B cell (primary cell): Measurements from ENCODE around the gene FTH1. TPM values are rescaled to one million over a fixed set of nuclear protein-coding genes. Genes with fewer than 3 reads are reported as not detected.

Experiments used
- ATAC-seq: fragments of 200-7000 bp; cut with Tn5 transposase; one replicate; pipeline ENCODE4 v1.10.0; 2021; ENCODE audit warnings: low read depth, mild to moderate bottlenecking, moderate number of reproducible peaks, moderate library complexity
- CTCF ChIA-PET: fragments of 350-600 bp; sonication (Branson Sonifier 250); formaldehyde crosslinking; loops from one replicate; lab custom pipeline; 2021; ENCODE audit warnings: antibody characterized with exemption, inconsistent platforms; lab: Charles Lee
- POLR2A ChIA-PET: fragments of 350-600 bp; sonication (Branson Sonifier 250); formaldehyde crosslinking; loops from one replicate; lab custom pipeline; 2021; ENCODE audit warnings: antibody characterized with exemption; lab: Charles Lee
- DNase-seq: peaks from one replicate; pipeline ENCODE4 v3.0.0; 2013
- H2AFZ ChIP-seq: 2 replicates; pipeline ENCODE4 v1.6.1; 2012; ENCODE audit warnings: mild to moderate bottlenecking, low read depth, low read length; ENCODE audit not compliant: insufficient read depth, poor library complexity, severe bottlenecking
- H3K27ac ChIP-seq, 2 donors: 1 replicate in 1 of 2; 2 replicates in 1 of 2; pipeline ENCODE4 v1.5.1; 2012 to 2013; ENCODE audit warnings: low read length in 2 of 2, mild to moderate bottlenecking in 2 of 2, moderate library complexity in 1 of 2
- H3K27me3 ChIP-seq, 4 experiments: fragments of 200-600 bp in 1 of 4; sonication (generic) in 1 of 4; replicated peaks in 1 of 4; 1 replicate in 2 of 4; 2 replicates in 2 of 4; pipeline versions ENCODE4 v1.6.1 to v1.7.0; 2013 to 2016; ENCODE audit warnings: low read length in 3 of 4, mild to moderate bottlenecking in 2 of 4, mixed read lengths in 1 of 4, moderate library complexity in 1 of 4; ENCODE audit not compliant: insufficient read depth in 4 of 4, control insufficient read depth in 3 of 4; ENCODE audit errors: control extremely low read depth in 1 of 4
- H3K36me3 ChIP-seq, 2 experiments: replicated peaks in 1 of 2; 1 replicate in 1 of 2; 2 replicates in 1 of 2; pipeline versions ENCODE4 v1.6.1 to v1.7.1; 2013; ENCODE audit warnings: low read length in 1 of 2; ENCODE audit not compliant: insufficient read depth in 2 of 2, control insufficient read depth in 1 of 2; ENCODE audit errors: control extremely low read depth in 1 of 2, extremely low read depth in 1 of 2
- H3K4me1 ChIP-seq, 2 donors: fragments of 200-600 bp in 1 of 2; sonication (generic) in 1 of 2; 1 replicate in 1 of 2; 2 replicates in 1 of 2; pipeline versions ENCODE4 v1.5.1 to v1.6.1; 2013 to 2017; ENCODE audit warnings: low read length in 2 of 2; ENCODE audit not compliant: control insufficient read depth in 2 of 2, insufficient read depth in 2 of 2
- H3K4me2 ChIP-seq: replicated peaks from 2 replicates; pipeline ENCODE3; 2012; ENCODE audit warnings: mild to moderate bottlenecking, low read depth, low read length; ENCODE audit not compliant: poor library complexity, severe bottlenecking
- H3K4me3 ChIP-seq, 5 experiments: fragments of 200-600 bp in 1 of 5; sonication (generic) in 1 of 5; 1 replicate in 3 of 5; 2 replicates in 2 of 5; pipeline versions ENCODE4 v1.5.1 to v1.7.0; 2011 to 2016; ENCODE audit warnings: low read length in 4 of 5, mild to moderate bottlenecking in 4 of 5, low read depth in 2 of 5, control low read depth in 1 of 5, moderate library complexity in 1 of 5; ENCODE audit not compliant: insufficient read depth in 1 of 5; ENCODE audit errors: control extremely low read depth in 1 of 5, extremely low read depth in 1 of 5
- H3K79me2 ChIP-seq: fragments of 200-600 bp; sonication (generic); one replicate; pipeline ENCODE4 v1.6.0; 2016; ENCODE audit warnings: low read length; ENCODE audit not compliant: control insufficient read depth, insufficient read depth
- H3K9ac ChIP-seq: fragments of 200-600 bp; sonication (generic); 2 replicates; pipeline ENCODE4 v1.6.1; 2017; ENCODE audit warnings: mild to moderate bottlenecking, low read length, moderate library complexity
- H3K9me3 ChIP-seq, 3 donors: one replicate each; pipeline versions ENCODE4 v1.6.1 to v1.7.1; 2013; ENCODE audit warnings: low read length in 2 of 3; ENCODE audit not compliant: control insufficient read depth in 2 of 3, insufficient read depth in 1 of 3; ENCODE audit errors: control extremely low read depth in 1 of 3
- H4K20me1 ChIP-seq: 2 replicates; pipeline ENCODE4 v1.6.0; 2012; ENCODE audit warnings: mild to moderate bottlenecking, low read length; ENCODE audit not compliant: insufficient read depth, control insufficient read depth, poor library complexity, severe bottlenecking
- H3K27ac Mint-ChIP-seq: one replicate; pipeline ENCODE4 v1.8.0; 2021; ENCODE audit warnings: mixed read lengths
- H3K27me3 Mint-ChIP-seq: one replicate; pipeline ENCODE4 v1.8.0; 2021; ENCODE audit warnings: mixed read lengths
- H3K4me1 Mint-ChIP-seq: one replicate; pipeline ENCODE4 v1.8.0; 2021; ENCODE audit warnings: mixed read lengths
- H3K4me3 Mint-ChIP-seq: one replicate; pipeline ENCODE4 v1.8.0; 2021; ENCODE audit warnings: mixed read lengths
- H3K9me3 Mint-ChIP-seq: one replicate; pipeline ENCODE4 v1.8.0; 2022; ENCODE audit warnings: mixed read lengths; ENCODE audit not compliant: insufficient read depth
- EZH2 ChIP-seq: IDR thresholded peaks from 2 replicates; pipeline ENCODE4 v1.6.1; 2012; ENCODE audit warnings: borderline replicate concordance, low read depth, mild to moderate bottlenecking, moderate library complexity, low read length; ENCODE audit not compliant: insufficient read depth, poor library complexity, severe bottlenecking
- WGBS: methylation state at CpG from one replicate; pipeline ENCODE4 v1.1.5; 2013; ENCODE audit warnings: missing lambda C conversion rate; ENCODE audit not compliant: insufficient coverage; 5-methylcytosine and 5-hydroxymethylcytosine counted together
- intact Hi-C: fragments of 100-400 bp; cut with micrococcal nuclease; formaldehyde crosslinking; loops from one replicate; pipeline ENCODE4 v1.10.0; 2022
- polyA plus RNA-seq: library from polyadenylated mRNA; depleted of rRNA; stranded (reverse); fragments of >200 nt; gene quantifications from 2 replicates; pipeline ENCODE4 v1.2.3, GENCODE V29; 2012
- total RNA-seq, 2 donors: library from RNA; stranded (reverse); fragments of 120-200 nt in 1 of 2; gene quantifications; 1 replicate in 1 of 2; 2 replicates in 1 of 2; pipeline versions ENCODE4 v1.2.3 to v1.2.4, GENCODE V29; 2013 to 2022
- TF ChIP-seq, protein P1 (sequence below): fragments of 200-600 bp; IDR thresholded peaks from one replicate; pipeline ENCODE4 v1.8.0; 2022; ENCODE audit warnings: antibody characterized with exemption, mild to moderate bottlenecking

The FTH1 gene
- total and polyA plus RNA-seq, 2 donors (not counting 1 experiment from before 2014, with no cell fraction given), result 1,136 to 1,314 TPM

DNA sequence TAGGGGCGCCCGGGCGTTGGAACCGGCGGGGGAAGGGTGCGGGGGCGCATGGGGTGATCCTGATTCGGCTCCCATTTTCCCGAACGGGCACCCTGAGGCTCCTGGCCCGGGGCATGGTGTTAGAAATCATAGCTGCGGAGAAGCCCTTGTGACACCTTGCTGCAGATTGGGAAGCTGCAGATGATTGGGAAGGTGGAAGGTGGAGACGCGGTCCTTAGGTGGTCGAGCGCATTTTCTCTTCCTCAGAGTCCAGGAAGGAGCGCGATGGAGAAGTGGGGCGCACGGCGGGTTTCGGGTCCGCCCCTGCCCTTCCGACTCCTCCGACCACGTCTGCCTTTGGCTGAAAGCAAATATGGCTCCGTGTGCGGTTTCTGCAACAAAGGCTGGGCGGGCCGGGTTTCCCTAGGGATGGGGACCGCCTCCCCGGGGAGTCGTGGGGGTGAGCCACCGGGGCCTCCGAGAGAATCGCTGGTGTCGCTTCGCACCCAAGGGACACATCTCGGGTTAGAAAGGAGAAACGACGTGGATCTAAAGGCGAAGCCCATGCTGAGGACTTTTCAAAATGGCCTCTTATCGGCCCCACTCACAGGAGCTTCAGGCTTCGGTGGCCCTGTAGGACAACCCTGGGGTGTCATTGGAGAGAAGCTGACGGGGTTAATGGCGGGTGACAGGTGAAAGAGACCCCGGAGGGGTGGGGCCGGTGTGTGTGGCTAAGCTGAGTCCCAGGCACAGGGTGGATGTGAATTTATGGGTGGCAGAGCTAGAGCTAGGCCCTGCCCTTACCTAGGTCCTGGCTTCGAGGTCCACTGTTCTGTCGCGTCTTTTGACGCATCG, 707 bp upstream of the FTH1 start:
- no peaks in the 10 kb centered on the region for H3K9me3 ChIP-seq
- H3K79me2 ChIP-seq, result peaks cover 38% of the 10 kb centered on the region
- POLR2A ChIA-PET, result interaction anchor here (0.5 to 3.6 kb wide), 16 partner anchors 13 to 772 kb away, joined by 3 to 11 read pairs (median 5); partner anchors contain the start of gene INCENP
- H3K4me3 Mint-ChIP-seq, result peak overlapping the region; percentile 97
- TF ChIP-seq EZH2, result no peak
- TF ChIP-seq, protein P1, sequence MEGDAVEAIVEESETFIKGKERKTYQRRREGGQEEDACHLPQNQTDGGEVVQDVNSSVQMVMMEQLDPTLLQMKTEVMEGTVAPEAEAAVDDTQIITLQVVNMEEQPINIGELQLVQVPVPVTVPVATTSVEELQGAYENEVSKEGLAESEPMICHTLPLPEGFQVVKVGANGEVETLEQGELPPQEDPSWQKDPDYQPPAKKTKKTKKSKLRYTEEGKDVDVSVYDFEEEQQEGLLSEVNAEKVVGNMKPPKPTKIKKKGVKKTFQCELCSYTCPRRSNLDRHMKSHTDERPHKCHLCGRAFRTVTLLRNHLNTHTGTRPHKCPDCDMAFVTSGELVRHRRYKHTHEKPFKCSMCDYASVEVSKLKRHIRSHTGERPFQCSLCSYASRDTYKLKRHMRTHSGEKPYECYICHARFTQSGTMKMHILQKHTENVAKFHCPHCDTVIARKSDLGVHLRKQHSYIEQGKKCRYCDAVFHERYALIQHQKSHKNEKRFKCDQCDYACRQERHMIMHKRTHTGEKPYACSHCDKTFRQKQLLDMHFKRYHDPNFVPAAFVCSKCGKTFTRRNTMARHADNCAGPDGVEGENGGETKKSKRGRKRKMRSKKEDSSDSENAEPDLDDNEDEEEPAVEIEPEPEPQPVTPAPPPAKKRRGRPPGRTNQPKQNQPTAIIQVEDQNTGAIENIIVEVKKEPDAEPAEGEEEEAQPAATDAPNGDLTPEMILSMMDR, result no peak
- no peaks in the 10 kb centered on the region for H3K9me3 Mint-ChIP-seq
- peak overlapping the region; percentile 42 to 99 (median 95) for H3K4me3 ChIP-seq
- H3K27me3 Mint-ChIP-seq, result no peaks in the 10 kb centered on the region
- peak overlapping the region; percentile 87 for H3K9ac ChIP-seq
- peaks cover 58 to 67% of the 10 kb centered on the region in 2 donors for H3K4me1 ChIP-seq
- H3K27ac Mint-ChIP-seq, result peak overlapping the region; percentile 99
- H2AFZ ChIP-seq, result peak overlapping the region; percentile 92
- H3K27me3 ChIP-seq, result no peaks in the 10 kb centered on the region
- peak overlapping the region; percentile 86 to 94 for H3K27ac ChIP-seq
- peaks cover 72% of the 10 kb centered on the region for H3K4me1 Mint-ChIP-seq
- DNase-seq (peak; percentile 83), ATAC-seq (peak; percentile 31)
- peaks cover 33% of the 10 kb centered on the region for H4K20me1 ChIP-seq
- CTCF ChIA-PET, result interaction anchor here (0.6 to 7.3 kb wide), 14 partner anchors 15 to 821 kb away, joined by 3 to 61 read pairs (median 6); no protein-coding TSS in a partner anchor
- WGBS, result 11% methylated on average over 49 of the region's 53 CpGs
- H3K4me2 ChIP-seq, result peak overlapping the region; percentile 94
- intact Hi-C loops, result loop anchor here (1.0 to 5.0 kb wide), 8 partner anchors 57 to 1051 kb away; partner anchors contain the start of genes POLR2G and SYT7
- H3K36me3 ChIP-seq, result peaks cover 0 to 20% of the 10 kb centered on the region in 2 experiments
